Naive thymus-derived CD8-positive, alpha-beta T cell (primary cell): Measurements from ENCODE around the gene TRAPPC6A. TPM values are rescaled to one million over a fixed set of nuclear protein-coding genes. Genes with fewer than 3 reads are reported as not detected.

Source experiments
- ATAC-seq, 2 donors: fragments of 150-1000 bp; cut with Tn5 transposase in 1 of 2; sonication (Bioruptor Pico), chemical (Tn5 transposase) in 1 of 2; 1 replicate in 1 of 2; 2 replicates in 1 of 2; pipeline ENCODE4 v1.10.0; 2021; ENCODE audit warnings: mild to moderate bottlenecking in 2 of 2, moderate library complexity in 2 of 2
- POLR2A ChIA-PET: fragments of 350-600 bp; sonication (Branson Sonifier 250); formaldehyde crosslinking; loops from one replicate; lab custom pipeline; 2021; ENCODE audit warnings: antibody characterized with exemption; lab: Charles Lee
- DNase-seq, 10 donors: peaks; one replicate each; pipeline versions ENCODE4 v3.0.0 to v3.0.0-alpha.2; 2020 to 2022
- H3K27ac Mint-ChIP-seq, 10 donors: one replicate each; pipeline ENCODE4 v1.8.0; 2020 to 2022; ENCODE audit warnings: mild to moderate bottlenecking in 10 of 10, mixed read lengths in 10 of 10, moderate library complexity in 4 of 10, inconsistent platforms in 1 of 10
- H3K27me3 Mint-ChIP-seq, 5 donors: one replicate each; pipeline ENCODE4 v1.8.0; 2021 to 2022; ENCODE audit warnings: mixed read lengths in 5 of 5
- H3K36me3 Mint-ChIP-seq, 3 donors: one replicate each; pipeline ENCODE4 v1.8.0; 2020 to 2022; ENCODE audit warnings: mixed read lengths in 3 of 3, mild to moderate bottlenecking in 2 of 3, inconsistent platforms in 1 of 3
- H3K4me1 Mint-ChIP-seq, 4 donors: one replicate each; pipeline ENCODE4 v1.8.0; 2021 to 2022; ENCODE audit warnings: mixed read lengths in 4 of 4
- H3K4me3 Mint-ChIP-seq, 10 donors: one replicate each; pipeline ENCODE4 v1.8.0; 2020 to 2022; ENCODE audit warnings: mild to moderate bottlenecking in 10 of 10, mixed read lengths in 10 of 10, moderate library complexity in 6 of 10, inconsistent platforms in 1 of 10
- H3K9me3 Mint-ChIP-seq, 9 donors: one replicate each; pipeline ENCODE4 v1.8.0; 2020 to 2022; ENCODE audit warnings: mixed read lengths in 9 of 9, mild to moderate bottlenecking in 3 of 9, inconsistent platforms in 1 of 9, moderate library complexity in 1 of 9
- polyA plus RNA-seq, 3 donors: library from polyadenylated mRNA; unstranded; fragments of 300-500 nt; fragmentation: Illumina TruSeq; gene quantifications; one replicate each; pipeline ENCODE4 v1.2.3, GENCODE V29; 2021
- total RNA-seq, 8 experiments: library from RNA in 2 of 8; stranded (reverse) in 2 of 8; gene quantifications; one replicate each; pipeline ENCODE4 v1.2.3 and lab custom pipeline; 2021 to 2026

The TRAPPC6A gene, protein sequence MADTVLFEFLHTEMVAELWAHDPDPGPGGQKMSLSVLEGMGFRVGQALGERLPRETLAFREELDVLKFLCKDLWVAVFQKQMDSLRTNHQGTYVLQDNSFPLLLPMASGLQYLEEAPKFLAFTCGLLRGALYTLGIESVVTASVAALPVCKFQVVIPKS
- 10 to 100 TPM; 48.5 to 51.0 TPM for total RNA-seq
- polyA plus RNA-seq: 100 to 1,000 TPM; 149 to 193 (median 183) TPM
- 9.6 to 24.3 (median 19.6) reads per million in 6 experiments for total RNA-seq (lab: John Stamatoyannopoulos, UW)

GRCh38 chr19:45177817-45178261, at the start of gene TRAPPC6A:
Gene TRAPPC6A (minus strand): TSS chr19:45178237. CDS start chr19:45178218, 19 bp downstream.
- peak in 1 of 2 donors; percentile 1 for ATAC-seq
- POLR2A ChIA-PET: interaction anchor here (0.6 to 2.7 kb wide), 15 partner anchors 8 to 725 kb away, joined by 3 to 25 read pairs (median 7); partner anchors contain the start of genes CLASRP, GEMIN7, MYPOP and PPP1R37
- no peaks in the 10 kb centered on the region for H3K27me3 Mint-ChIP-seq

GRCh38 chr19:45224645-45225044, 46.6 kb upstream of the TRAPPC6A start:
- Mint-ChIP-seq H3K4me3 (no peak overlapping the region), H3K27me3 (peaks cover 14 to 50% (median 19%) of the 10 kb centered on the region in 5 donors), H3K9me3 (no peaks in the 10 kb centered on the region), H3K27ac (no peak overlapping the region), H3K4me1 (no peaks in the 10 kb centered on the region), H3K36me3 (no peaks in the 10 kb centered on the region)
- DNase-seq (no peak), ATAC-seq (no peak)
- POLR2A ChIA-PET: no interaction called here

More at GRCh38 chr19:45177817-45178261, at the start of gene TRAPPC6A:
- Mint-ChIP-seq H3K9me3 (no peaks in the 10 kb centered on the region), H3K4me3 (peak within 1 kb of the TSS; percentile 88 to 100 (median 94)), H3K27ac (peak within 1 kb of the TSS; percentile 93 to 99 (median 96)), H3K36me3 (peaks cover 0 to 17% (median 2%) of the 10 kb centered on the region in 3 donors), H3K4me1 (peaks cover 16 to 59% (median 52%) of the 10 kb centered on the region in 4 donors)
- no peak for DNase-seq

- no peak overlapping the region for H3K27ac Mint-ChIP-seq
- DNase-seq (no peak), ATAC-seq (no peak)
- POLR2A ChIA-PET: no interaction called here
- no peak overlapping the region for H3K4me3 Mint-ChIP-seq
- no peaks in the 10 kb centered on the region for H3K9me3 Mint-ChIP-seq
- no peaks in the 10 kb centered on the region for H3K36me3 Mint-ChIP-seq
- H3K27me3 Mint-ChIP-seq: peaks cover 15 to 54% (median 20%) of the 10 kb centered on the region in 5 donors
- H3K4me1 Mint-ChIP-seq: no peaks in the 10 kb centered on the region
These were observed 45.8 kb upstream of the TRAPPC6A start for GRCh38 chr19:45223879-45224278.

DNA sequence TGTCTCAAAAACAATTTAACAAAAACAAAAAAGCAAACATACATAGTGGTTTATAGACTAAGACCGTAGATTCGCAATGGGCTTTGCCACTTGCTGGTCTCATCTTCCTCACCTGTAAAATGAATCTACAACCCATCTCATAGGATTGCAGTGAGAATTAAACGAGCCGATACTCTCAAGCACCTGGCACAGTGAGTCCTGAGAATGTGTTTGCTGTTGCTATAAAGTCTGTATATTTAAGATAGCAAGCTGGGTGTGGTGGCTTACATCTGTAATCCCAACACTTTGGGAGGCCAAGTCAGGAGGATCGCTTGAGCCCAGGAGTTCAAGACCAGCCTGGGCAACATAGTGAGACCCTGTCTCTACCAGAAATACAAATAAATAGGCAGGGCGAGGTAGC, 44.7 kb upstream of the TRAPPC6A start:
- no peak overlapping the region for H3K4me3 Mint-ChIP-seq
- no peaks in the 10 kb centered on the region for H3K9me3 Mint-ChIP-seq
- POLR2A ChIA-PET: no interaction called here
- peaks cover 20 to 57% (median 26%) of the 10 kb centered on the region in 5 donors for H3K27me3 Mint-ChIP-seq
- H3K36me3 Mint-ChIP-seq: no peaks in the 10 kb centered on the region
- DNase-seq (no peak), ATAC-seq (no peak)
- no peaks in the 10 kb centered on the region for H3K4me1 Mint-ChIP-seq
- peak overlapping the region in 1 of 10 donors; percentile 13 for H3K27ac Mint-ChIP-seq

DNA sequence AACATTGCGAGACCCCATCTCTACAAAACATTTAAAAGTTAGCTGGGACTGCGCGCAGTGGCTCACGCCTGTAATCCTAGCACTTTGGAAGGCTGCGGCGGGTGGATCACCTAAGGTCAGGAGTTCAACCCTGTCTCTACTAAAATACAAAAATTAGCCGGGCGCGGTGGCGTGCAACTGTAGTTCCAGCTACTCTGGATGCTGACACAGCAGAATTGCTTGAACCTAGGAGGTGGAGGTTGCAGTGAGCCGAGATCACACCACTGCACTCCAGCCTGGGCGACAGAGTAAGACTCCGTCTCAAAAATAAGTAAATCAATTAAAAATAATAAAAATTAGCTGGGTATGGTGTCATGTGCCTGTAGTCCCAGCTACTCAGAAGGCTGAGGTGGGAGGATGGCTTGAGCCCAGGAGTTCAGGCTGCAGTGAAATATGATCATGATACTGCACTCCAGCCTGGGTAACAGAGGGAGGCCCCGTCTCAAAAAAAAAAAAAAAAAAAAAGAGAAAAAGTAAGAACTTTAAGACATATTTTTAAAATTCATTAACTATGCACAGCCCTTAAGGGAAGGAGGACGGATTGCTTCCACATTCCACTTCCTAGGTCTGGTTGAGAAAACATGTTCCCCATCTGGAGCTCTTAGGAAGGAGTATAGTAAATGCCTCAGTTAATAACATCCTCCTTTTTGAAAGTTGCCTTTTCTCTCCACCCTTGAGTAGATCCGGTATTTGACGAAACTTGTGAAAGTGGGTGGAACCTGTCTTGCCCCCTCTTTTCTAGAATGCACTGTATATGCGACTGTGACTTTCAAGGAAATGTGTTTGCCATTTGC, 41.1 kb upstream of the TRAPPC6A start:
- ATAC-seq (no peak), DNase-seq (no peak)
- no peak overlapping the region for H3K27ac Mint-ChIP-seq

GRCh38 chr19:45218426-45218825, 40.4 kb upstream of the TRAPPC6A start:
- POLR2A ChIA-PET: no interaction called here
- H3K27me3 Mint-ChIP-seq: peaks cover 23 to 76% (median 40%) of the 10 kb centered on the region in 5 donors
- H3K36me3 Mint-ChIP-seq: no peaks in the 10 kb centered on the region
- DNase-seq (no peak), ATAC-seq (no peak)
- no peaks in the 10 kb centered on the region for H3K9me3 Mint-ChIP-seq
- peaks cover 0 to 6% (median 3%) of the 10 kb centered on the region in 4 donors for H3K4me1 Mint-ChIP-seq
- H3K27ac Mint-ChIP-seq: no peak overlapping the region
- no peak overlapping the region for H3K4me3 Mint-ChIP-seq

More for the DNA sequence above, 41.1 kb upstream of the TRAPPC6A start:
- H3K4me1 Mint-ChIP-seq: peaks cover 0 to 6% (median 3%) of the 10 kb centered on the region in 4 donors
- no peaks in the 10 kb centered on the region for H3K9me3 Mint-ChIP-seq
- no peak overlapping the region for H3K4me3 Mint-ChIP-seq
- peaks cover 20 to 77% (median 37%) of the 10 kb centered on the region in 5 donors for H3K27me3 Mint-ChIP-seq
- POLR2A ChIA-PET: interaction anchor here (0.6 kb wide), 1 partner anchor 1036 kb away, joined by 4 read pairs; no protein-coding TSS in a partner anchor
- no peaks in the 10 kb centered on the region for H3K36me3 Mint-ChIP-seq

GRCh38 chr19:45217957-45218334, 39.9 kb upstream of the TRAPPC6A start:
- Mint-ChIP-seq H3K27me3 (peaks cover 23 to 74% (median 39%) of the 10 kb centered on the region in 5 donors), H3K36me3 (no peaks in the 10 kb centered on the region), H3K27ac (no peak overlapping the region), H3K9me3 (no peaks in the 10 kb centered on the region), H3K4me1 (peaks cover 0 to 6% (median 3%) of the 10 kb centered on the region in 4 donors), H3K4me3 (no peak overlapping the region)
- no peak for ATAC-seq
- POLR2A ChIA-PET: no interaction called here
- DNase-seq: no peak

DNA sequence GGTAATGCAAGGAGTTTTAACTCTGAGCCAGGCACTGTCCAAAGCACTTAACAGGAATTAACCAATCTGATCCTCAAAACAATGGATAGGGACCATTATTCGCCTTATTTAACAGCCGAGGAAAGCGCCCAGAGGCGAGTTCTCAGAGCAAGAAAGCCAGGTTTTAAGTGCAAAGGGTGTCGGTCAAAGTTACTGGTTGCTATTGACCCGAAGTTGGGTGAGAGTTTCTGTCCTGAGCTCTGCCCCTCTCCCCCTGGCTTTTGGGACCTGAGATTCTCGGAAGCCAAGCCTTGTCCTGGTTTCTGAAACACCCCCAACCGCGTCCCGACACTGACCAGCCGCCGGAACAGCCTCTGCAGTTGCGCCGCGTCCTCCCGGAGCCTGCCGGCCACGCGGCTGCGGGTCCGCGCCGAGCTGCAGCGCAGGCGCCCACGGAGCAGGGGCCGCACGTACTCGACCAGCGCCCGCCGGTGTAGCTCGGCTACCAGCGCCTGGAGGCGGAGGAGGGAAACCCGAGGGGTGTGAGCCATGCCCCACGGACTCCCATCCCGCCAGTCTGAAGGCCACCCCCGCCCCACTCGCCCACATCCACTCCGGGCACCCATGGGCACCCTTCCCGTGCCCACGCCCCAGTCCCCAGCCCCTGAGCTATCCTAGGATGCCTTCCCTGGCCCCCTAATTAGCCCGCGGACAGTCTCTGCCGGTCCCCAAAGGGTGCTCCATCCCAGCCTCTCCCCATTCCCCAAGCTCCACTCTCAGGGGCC, 39.3 kb upstream of the TRAPPC6A start:
- no peak overlapping the region for H3K27ac Mint-ChIP-seq
- H3K27me3 Mint-ChIP-seq: peaks cover 20 to 69% (median 33%) of the 10 kb centered on the region in 5 donors
- ATAC-seq (no peak), DNase-seq (no peak)
- no peak overlapping the region for H3K4me3 Mint-ChIP-seq
- H3K4me1 Mint-ChIP-seq: peaks cover 0 to 6% (median 3%) of the 10 kb centered on the region in 4 donors
- no peaks in the 10 kb centered on the region for H3K36me3 Mint-ChIP-seq
- H3K9me3 Mint-ChIP-seq: no peaks in the 10 kb centered on the region
- POLR2A ChIA-PET: interaction anchor here (0.6 kb wide), 1 partner anchor 47 kb away, joined by 3 read pairs; no protein-coding TSS in a partner anchor

DNA sequence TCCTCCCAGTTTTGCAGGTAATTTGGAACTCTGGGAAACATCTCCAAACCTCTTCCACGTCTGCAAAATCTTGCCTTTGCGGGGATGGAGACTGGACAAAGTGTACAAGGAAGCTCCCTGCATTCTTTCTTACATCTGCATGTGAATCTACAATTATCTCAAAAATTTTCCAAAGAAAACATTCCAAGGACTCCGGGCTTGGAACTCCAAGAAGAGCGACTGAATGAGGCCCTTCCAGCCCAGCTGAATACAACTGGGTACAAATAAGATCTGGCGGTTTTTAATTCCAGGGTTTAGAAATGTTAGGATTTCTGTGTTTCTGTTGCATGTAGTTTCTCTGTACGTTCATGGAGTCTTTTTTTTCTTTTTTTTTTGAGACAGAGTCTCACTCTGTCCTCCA, 38.6 kb upstream of the TRAPPC6A start:
- POLR2A ChIA-PET: no interaction called here
- no peak overlapping the region for H3K4me3 Mint-ChIP-seq
- no peak overlapping the region for H3K27ac Mint-ChIP-seq
- DNase-seq (no peak), ATAC-seq (no peak)
- H3K4me1 Mint-ChIP-seq: peaks cover 0 to 6% (median 3%) of the 10 kb centered on the region in 4 donors
- H3K36me3 Mint-ChIP-seq: no peaks in the 10 kb centered on the region
- peaks cover 19 to 65% (median 31%) of the 10 kb centered on the region in 5 donors for H3K27me3 Mint-ChIP-seq
- H3K9me3 Mint-ChIP-seq: no peaks in the 10 kb centered on the region

GRCh38 chr19:45215391-45216191, 37.6 kb upstream of the TRAPPC6A start:
- POLR2A ChIA-PET: no interaction called here
- peaks cover 0 to 6% (median 3%) of the 10 kb centered on the region in 4 donors for H3K4me1 Mint-ChIP-seq
- DNase-seq: no peak
- ATAC-seq: no peak
- peak overlapping the region in 1 of 10 donors; percentile 36 for H3K4me3 Mint-ChIP-seq
- no peak overlapping the region for H3K27ac Mint-ChIP-seq
- H3K36me3 Mint-ChIP-seq: no peaks in the 10 kb centered on the region
- no peaks in the 10 kb centered on the region for H3K9me3 Mint-ChIP-seq
- peaks cover 18 to 67% (median 31%) of the 10 kb centered on the region in 5 donors for H3K27me3 Mint-ChIP-seq

GRCh38 chr19:45213031-45213430, 35.0 kb upstream of the TRAPPC6A start:
- ATAC-seq: no peak
- Mint-ChIP-seq H3K27ac (no peak overlapping the region), H3K9me3 (no peaks in the 10 kb centered on the region), H3K27me3 (peaks cover 6 to 51% (median 20%) of the 10 kb centered on the region in 5 donors), H3K4me3 (no peak overlapping the region), H3K4me1 (peaks cover 0 to 6% (median 4%) of the 10 kb centered on the region in 4 donors), H3K36me3 (no peaks in the 10 kb centered on the region)
- POLR2A ChIA-PET: interaction anchor here (0.7 kb wide), 1 partner anchor 77 kb away, joined by 3 read pairs; no protein-coding TSS in a partner anchor
- no peak for DNase-seq
